ENCODE results near the gene BCL11B.

Gene BCL11B

GRCh38 chr14:99235582-99236320 lies 36.2 kb downstream of the BCL11B start:
- TF ChIP-seq CTCF (IDR thresholded peaks at IDR 0.05; ENCODE audit: low read length), result no peak
- TF ChIP-seq EZH2 (IDR thresholded peaks at IDR 0.05; ENCODE audit: borderline replicate concordance, low read length), result no peak
- no peak overlapping the region for H3K4me2 ChIP-seq (ENCODE audit: low read length)
- no peaks in the 10 kb centered on the region for H3K27me3 ChIP-seq (ENCODE audit: insufficient read depth, low read length)
- no peak overlapping the region for H2AFZ ChIP-seq (ENCODE audit: low read length)
- no peak overlapping the region for H3K4me3 ChIP-seq (ENCODE audit: low read depth, low read length, poor library complexity, severe bottlenecking)
- H3K9me3 ChIP-seq (ENCODE audit: low read length), result no peaks in the 10 kb centered on the region
- H3K9ac ChIP-seq (ENCODE audit: low read length), result no peak overlapping the region
- no peaks in the 10 kb centered on the region for H3K9me2 ChIP-seq (ENCODE audit: low read depth, low read length)
- H3K4me1 ChIP-seq (ENCODE audit: insufficient read depth, low read length, severe bottlenecking), result no peaks in the 10 kb centered on the region
- H3K36me3 ChIP-seq (ENCODE audit: insufficient read depth, low read length), result no peaks in the 10 kb centered on the region; the same call in 1 of the 2 replicates
- H3F3A ChIP-seq (ENCODE audit: insufficient read depth, low read length), result no peaks in the 10 kb centered on the region
- no peak overlapping the region for H3K27ac ChIP-seq (ENCODE audit: low read depth, low read length, poor library complexity, severe bottlenecking)
- H4K20me1 ChIP-seq (ENCODE audit: insufficient read depth, low read length), result no peaks in the 10 kb centered on the region
- no peaks in the 10 kb centered on the region for H3K79me2 ChIP-seq (ENCODE audit: insufficient read depth, low read length)

- TF ChIP-seq EZH2 (IDR thresholded peaks at IDR 0.05; ENCODE audit: borderline replicate concordance, low read length) (no peak), CTCF (IDR thresholded peaks at IDR 0.05; ENCODE audit: low read length) (no peak)
- Histone ChIP-seq H3K27me3 (ENCODE audit: insufficient read depth, low read length) (no peaks in the 10 kb centered on the region), H3K79me2 (ENCODE audit: insufficient read depth, low read length) (no peaks in the 10 kb centered on the region), H3K9me2 (ENCODE audit: low read depth, low read length) (no peaks in the 10 kb centered on the region), H3K4me2 (ENCODE audit: low read length) (no peak overlapping the region), H3K4me3 (ENCODE audit: low read depth, low read length, poor library complexity, severe bottlenecking) (no peak overlapping the region), H3K9ac (ENCODE audit: low read length) (no peak overlapping the region), H3F3A (ENCODE audit: insufficient read depth, low read length) (no peaks in the 10 kb centered on the region), H3K4me1 (ENCODE audit: insufficient read depth, low read length, severe bottlenecking) (no peaks in the 10 kb centered on the region), H4K20me1 (ENCODE audit: insufficient read depth, low read length) (no peaks in the 10 kb centered on the region), H3K27ac (ENCODE audit: low read depth, low read length, poor library complexity, severe bottlenecking) (no peak overlapping the region), H2AFZ (ENCODE audit: low read length) (no peak overlapping the region), H3K36me3 (ENCODE audit: insufficient read depth, low read length) (no peaks in the 10 kb centered on the region; the same call in 1 of the 2 replicates), H3K9me3 (ENCODE audit: low read length) (no peaks in the 10 kb centered on the region)
Observed at GRCh38 chr14:99234961-99235571, 36.9 kb downstream of the BCL11B start.

DNA sequence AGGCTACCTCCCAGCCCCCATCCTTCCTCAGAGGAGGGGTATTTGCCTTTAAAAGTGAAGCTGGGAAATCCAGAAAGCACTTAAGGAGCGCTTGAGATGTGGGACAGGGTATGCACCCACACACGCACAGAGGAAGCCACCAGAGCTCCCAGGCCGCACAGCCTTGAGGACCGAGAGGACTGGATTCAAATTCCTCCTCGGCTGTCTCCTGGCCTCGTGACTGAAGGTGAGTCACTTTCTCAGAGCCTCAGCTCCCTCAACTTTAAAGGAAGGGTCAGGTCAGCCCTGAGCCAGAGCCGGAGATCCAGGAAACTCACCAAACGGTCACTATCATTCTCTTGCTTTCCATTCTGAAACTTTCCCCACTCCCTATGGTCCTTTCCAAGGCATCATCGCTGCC lies 37.6 kb downstream of the BCL11B start:
- H3K79me2 ChIP-seq (ENCODE audit: insufficient read depth, low read length), result no peaks in the 10 kb centered on the region
- no peak overlapping the region for H2AFZ ChIP-seq (ENCODE audit: low read length)
- H3K9me3 ChIP-seq (ENCODE audit: low read length), result no peaks in the 10 kb centered on the region
- H3K4me1 ChIP-seq (ENCODE audit: insufficient read depth, low read length, severe bottlenecking), result no peaks in the 10 kb centered on the region
- H3F3A ChIP-seq (ENCODE audit: insufficient read depth, low read length), result no peaks in the 10 kb centered on the region
- no peak overlapping the region for H3K4me3 ChIP-seq (ENCODE audit: low read depth, low read length, poor library complexity, severe bottlenecking)
- H3K36me3 ChIP-seq (ENCODE audit: insufficient read depth, low read length), result no peaks in the 10 kb centered on the region; the same call in 1 of the 2 replicates
- no peaks in the 10 kb centered on the region for H4K20me1 ChIP-seq (ENCODE audit: insufficient read depth, low read length)
- H3K9ac ChIP-seq (ENCODE audit: low read length), result no peak overlapping the region
- H3K9me2 ChIP-seq (ENCODE audit: low read depth, low read length), result no peaks in the 10 kb centered on the region
- H3K4me2 ChIP-seq (ENCODE audit: low read length), result no peak overlapping the region
- no peak overlapping the region for H3K27ac ChIP-seq (ENCODE audit: low read depth, low read length, poor library complexity, severe bottlenecking)
- H3K27me3 ChIP-seq (ENCODE audit: insufficient read depth, low read length), result no peaks in the 10 kb centered on the region
- TF ChIP-seq CTCF (IDR thresholded peaks at IDR 0.05; ENCODE audit: low read length) (no peak), EZH2 (IDR thresholded peaks at IDR 0.05; ENCODE audit: borderline replicate concordance, low read length) (no peak)
